HepG2 (cell line): ENCODE measurements around the gene CLDND2. TPM values are rescaled to one million over a fixed set of nuclear protein-coding genes. Genes with fewer than 3 reads are reported as not detected.

ENCODE experiments used
- SP5 ChIP-seq: IDR thresholded peaks from 2 replicates; pipeline ENCODE4 v1.6.1; 2016; ENCODE audit warnings: low read depth, borderline replicate concordance
- ZBTB38 ChIP-seq: sonication (generic); formaldehyde crosslinking; IDR thresholded peaks from 2 replicates; pipeline ENCODE4 v1.5.1; 2020; ENCODE audit warnings: mild to moderate bottlenecking, missing genetic modification reagents
- ZFP36 ChIP-seq: fragments of 150-350 bp; IDR thresholded peaks from 2 replicates; pipeline ENCODE4 v1.6.1; 2018; ENCODE audit warnings: borderline replicate concordance, low read length, low read depth; ENCODE audit not compliant: partially characterized antibody
- ZNF234 ChIP-seq: sonication (generic); formaldehyde crosslinking; conservative IDR thresholded peaks from 2 replicates; pipeline ENCODE4 v1.5.1; 2020; ENCODE audit warnings: mild to moderate bottlenecking, missing genetic modification reagents
- ZNF546 ChIP-seq: sonication (generic); formaldehyde crosslinking; conservative IDR thresholded peaks from 2 replicates; pipeline ENCODE4 v1.8.1; 2023; ENCODE audit warnings: mild to moderate bottlenecking, missing genetic modification reagents
- polyA plus RNA-seq, 8 experiments: library from polyadenylated mRNA; depleted of rRNA in 3 of 8; stranded (reverse) in 7 of 8; unstranded in 1 of 8; fragments of >200 nt; fragmentation: Illumina TruSeq in 4 of 8; extraction: Trizol in 4 of 8; gene quantifications; 2 replicates each; pipeline versions ENCODE4 v1.2.1 to v1.2.3, GENCODE V29; 2011 to 2016; ENCODE audit warnings: low read depth in 4 of 8, missing spikeins in 1 of 8, mixed read lengths in 1 of 8; ENCODE audit not compliant: insufficient read depth in 1 of 8
- total RNA-seq, 5 experiments: library from RNA; depleted of rRNA; stranded (reverse); fragments of >200 nt; fragmentation: Illumina TruSeq; extraction: Trizol; gene quantifications; 2 replicates each; pipeline ENCODE4 v1.2.3, GENCODE V29; 2016; ENCODE audit warnings: low read depth in 1 of 5
- TF ChIP-seq, protein P1 (sequence below): sonication (generic); formaldehyde crosslinking; IDR thresholded peaks from 2 replicates; pipeline ENCODE4 v1.4.0; 2020; ENCODE audit warnings: missing genetic modification reagents
- TF ChIP-seq, protein P2 (sequence below): sonication (generic); formaldehyde crosslinking; IDR thresholded peaks from 2 replicates; pipeline ENCODE4 v1.5.1; 2020; ENCODE audit warnings: mild to moderate bottlenecking, missing genetic modification reagents, moderate library complexity
- TF ChIP-seq, protein P3 (sequence below): sonication (generic); formaldehyde crosslinking; IDR thresholded peaks from 2 replicates; pipeline ENCODE4 v1.4.0; 2020; ENCODE audit warnings: missing genetic modification reagents
- TF ChIP-seq, protein P4 (sequence below): sonication (generic); formaldehyde crosslinking; IDR thresholded peaks from 2 replicates; pipeline ENCODE4 v1.4.0; 2020; ENCODE audit warnings: low read depth, missing genetic modification reagents

The CLDND2 gene
- total and polyA plus RNA-seq, 2 of the 13 experiments (the other 11 are each of a cell fraction or from before 2014, with no cell fraction given): 0.84 to 1.8 TPM

DNA sequence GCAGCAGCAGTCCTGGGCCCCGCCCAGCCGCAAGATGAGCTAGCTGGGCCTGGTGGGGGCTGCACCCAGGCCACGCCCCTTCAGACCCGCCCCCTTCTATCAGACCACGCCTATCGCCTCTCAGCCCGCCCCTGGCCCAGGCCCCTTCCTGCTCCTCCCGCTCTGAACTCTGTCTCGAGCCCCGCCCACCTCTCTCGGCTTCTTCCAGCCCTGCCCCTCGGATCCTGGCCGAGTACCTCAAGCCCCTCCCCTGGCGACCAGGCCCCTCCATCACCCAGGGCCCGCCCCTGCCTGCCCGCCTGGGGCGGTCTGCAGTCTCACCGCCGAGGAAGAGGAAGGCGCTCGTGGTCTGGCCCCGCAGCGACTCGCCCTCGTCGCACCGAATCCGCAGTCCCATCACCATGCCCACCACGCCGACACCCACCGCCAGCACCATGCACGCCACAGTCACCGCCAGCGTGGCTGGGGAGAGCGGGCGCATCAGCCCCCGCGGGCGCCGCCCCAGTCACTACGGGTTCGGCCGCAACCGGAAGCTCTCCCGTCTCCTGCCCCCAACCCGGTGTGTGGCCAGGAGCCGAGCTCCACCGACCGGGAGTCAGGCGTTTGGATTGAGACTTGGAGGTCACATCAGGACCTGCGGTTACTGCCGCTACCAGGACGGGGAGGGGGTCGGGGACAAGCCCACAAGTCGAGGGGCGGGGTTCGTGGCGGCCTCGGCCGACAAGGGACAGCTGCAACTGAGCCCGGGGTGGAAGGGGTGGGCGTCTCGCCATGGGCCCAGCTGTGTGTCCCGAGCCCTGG lies 1.0 kb downstream of the CLDND2 start (continued):
- TF ChIP-seq, protein P1, sequence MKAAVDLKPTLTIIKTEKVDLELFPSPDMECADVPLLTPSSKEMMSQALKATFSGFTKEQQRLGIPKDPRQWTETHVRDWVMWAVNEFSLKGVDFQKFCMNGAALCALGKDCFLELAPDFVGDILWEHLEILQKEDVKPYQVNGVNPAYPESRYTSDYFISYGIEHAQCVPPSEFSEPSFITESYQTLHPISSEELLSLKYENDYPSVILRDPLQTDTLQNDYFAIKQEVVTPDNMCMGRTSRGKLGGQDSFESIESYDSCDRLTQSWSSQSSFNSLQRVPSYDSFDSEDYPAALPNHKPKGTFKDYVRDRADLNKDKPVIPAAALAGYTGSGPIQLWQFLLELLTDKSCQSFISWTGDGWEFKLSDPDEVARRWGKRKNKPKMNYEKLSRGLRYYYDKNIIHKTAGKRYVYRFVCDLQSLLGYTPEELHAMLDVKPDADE (CRISPR knock-in tag): no peak
- TF ChIP-seq ZBTB38 (CRISPR knock-in tag): 0 out of 2 replicates have a peak, but pooled peaks have one; percentile 4
- TF ChIP-seq ZNF234 (CRISPR knock-in tag): peak; percentile 71; the same call in 1 of the 2 replicates
- TF ChIP-seq, protein P2, sequence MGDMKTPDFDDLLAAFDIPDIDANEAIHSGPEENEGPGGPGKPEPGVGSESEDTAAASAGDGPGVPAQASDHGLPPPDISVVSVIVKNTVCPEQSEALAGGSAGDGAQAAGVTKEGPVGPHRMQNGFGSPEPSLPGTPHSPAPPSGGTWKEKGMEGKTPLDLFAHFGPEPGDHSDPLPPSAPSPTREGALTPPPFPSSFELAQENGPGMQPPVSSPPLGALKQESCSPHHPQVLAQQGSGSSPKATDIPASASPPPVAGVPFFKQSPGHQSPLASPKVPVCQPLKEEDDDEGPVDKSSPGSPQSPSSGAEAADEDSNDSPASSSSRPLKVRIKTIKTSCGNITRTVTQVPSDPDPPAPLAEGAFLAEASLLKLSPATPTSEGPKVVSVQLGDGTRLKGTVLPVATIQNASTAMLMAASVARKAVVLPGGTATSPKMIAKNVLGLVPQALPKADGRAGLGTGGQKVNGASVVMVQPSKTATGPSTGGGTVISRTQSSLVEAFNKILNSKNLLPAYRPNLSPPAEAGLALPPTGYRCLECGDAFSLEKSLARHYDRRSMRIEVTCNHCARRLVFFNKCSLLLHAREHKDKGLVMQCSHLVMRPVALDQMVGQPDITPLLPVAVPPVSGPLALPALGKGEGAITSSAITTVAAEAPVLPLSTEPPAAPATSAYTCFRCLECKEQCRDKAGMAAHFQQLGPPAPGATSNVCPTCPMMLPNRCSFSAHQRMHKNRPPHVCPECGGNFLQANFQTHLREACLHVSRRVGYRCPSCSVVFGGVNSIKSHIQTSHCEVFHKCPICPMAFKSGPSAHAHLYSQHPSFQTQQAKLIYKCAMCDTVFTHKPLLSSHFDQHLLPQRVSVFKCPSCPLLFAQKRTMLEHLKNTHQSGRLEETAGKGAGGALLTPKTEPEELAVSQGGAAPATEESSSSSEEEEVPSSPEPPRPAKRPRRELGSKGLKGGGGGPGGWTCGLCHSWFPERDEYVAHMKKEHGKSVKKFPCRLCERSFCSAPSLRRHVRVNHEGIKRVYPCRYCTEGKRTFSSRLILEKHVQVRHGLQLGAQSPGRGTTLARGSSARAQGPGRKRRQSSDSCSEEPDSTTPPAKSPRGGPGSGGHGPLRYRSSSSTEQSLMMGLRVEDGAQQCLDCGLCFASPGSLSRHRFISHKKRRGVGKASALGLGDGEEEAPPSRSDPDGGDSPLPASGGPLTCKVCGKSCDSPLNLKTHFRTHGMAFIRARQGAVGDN (CRISPR knock-in tag): peak; percentile 95
- no peak for TF ChIP-seq ZFP36
- peak; percentile 62; the same call in 1 of the 2 replicates for TF ChIP-seq ZNF546 (CRISPR knock-in tag)
- TF ChIP-seq, protein P3, sequence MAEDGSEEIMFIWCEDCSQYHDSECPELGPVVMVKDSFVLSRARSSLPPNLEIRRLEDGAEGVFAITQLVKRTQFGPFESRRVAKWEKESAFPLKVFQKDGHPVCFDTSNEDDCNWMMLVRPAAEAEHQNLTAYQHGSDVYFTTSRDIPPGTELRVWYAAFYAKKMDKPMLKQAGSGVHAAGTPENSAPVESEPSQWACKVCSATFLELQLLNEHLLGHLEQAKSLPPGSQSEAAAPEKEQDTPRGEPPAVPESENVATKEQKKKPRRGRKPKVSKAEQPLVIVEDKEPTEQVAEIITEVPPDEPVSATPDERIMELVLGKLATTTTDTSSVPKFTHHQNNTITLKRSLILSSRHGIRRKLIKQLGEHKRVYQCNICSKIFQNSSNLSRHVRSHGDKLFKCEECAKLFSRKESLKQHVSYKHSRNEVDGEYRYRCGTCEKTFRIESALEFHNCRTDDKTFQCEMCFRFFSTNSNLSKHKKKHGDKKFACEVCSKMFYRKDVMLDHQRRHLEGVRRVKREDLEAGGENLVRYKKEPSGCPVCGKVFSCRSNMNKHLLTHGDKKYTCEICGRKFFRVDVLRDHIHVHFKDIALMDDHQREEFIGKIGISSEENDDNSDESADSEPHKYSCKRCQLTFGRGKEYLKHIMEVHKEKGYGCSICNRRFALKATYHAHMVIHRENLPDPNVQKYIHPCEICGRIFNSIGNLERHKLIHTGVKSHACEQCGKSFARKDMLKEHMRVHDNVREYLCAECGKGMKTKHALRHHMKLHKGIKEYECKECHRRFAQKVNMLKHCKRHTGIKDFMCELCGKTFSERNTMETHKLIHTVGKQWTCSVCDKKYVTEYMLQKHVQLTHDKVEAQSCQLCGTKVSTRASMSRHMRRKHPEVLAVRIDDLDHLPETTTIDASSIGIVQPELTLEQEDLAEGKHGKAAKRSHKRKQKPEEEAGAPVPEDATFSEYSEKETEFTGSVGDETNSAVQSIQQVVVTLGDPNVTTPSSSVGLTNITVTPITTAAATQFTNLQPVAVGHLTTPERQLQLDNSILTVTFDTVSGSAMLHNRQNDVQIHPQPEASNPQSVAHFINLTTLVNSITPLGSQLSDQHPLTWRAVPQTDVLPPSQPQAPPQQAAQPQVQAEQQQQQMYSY (CRISPR knock-in tag): 0 out of 2 replicates have a peak, but pooled peaks have one; percentile 9
- TF ChIP-seq, protein P4, sequence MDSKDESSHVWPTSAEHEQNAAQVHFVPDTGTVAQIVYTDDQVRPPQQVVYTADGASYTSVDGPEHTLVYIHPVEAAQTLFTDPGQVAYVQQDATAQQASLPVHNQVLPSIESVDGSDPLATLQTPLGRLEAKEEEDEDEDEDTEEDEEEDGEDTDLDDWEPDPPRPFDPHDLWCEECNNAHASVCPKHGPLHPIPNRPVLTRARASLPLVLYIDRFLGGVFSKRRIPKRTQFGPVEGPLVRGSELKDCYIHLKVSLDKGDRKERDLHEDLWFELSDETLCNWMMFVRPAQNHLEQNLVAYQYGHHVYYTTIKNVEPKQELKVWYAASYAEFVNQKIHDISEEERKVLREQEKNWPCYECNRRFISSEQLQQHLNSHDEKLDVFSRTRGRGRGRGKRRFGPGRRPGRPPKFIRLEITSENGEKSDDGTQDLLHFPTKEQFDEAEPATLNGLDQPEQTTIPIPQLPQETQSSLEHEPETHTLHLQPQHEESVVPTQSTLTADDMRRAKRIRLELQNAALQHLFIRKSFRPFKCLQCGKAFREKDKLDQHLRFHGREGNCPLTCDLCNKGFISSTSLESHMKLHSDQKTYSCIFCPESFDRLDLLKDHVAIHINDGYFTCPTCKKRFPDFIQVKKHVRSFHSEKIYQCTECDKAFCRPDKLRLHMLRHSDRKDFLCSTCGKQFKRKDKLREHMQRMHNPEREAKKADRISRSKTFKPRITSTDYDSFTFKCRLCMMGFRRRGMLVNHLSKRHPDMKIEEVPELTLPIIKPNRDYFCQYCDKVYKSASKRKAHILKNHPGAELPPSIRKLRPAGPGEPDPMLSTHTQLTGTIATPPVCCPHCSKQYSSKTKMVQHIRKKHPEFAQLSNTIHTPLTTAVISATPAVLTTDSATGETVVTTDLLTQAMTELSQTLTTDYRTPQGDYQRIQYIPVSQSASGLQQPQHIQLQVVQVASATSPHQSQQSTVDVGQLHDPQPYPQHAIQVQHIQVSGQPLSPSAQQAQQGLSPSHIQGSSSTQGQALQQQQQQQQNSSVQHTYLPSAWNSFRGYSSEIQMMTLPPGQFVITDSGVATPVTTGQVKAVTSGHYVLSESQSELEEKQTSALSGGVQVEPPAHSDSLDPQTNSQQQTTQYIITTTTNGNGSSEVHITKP: 0 out of 2 replicates have a peak, but pooled peaks have one; percentile 37
- peak; percentile 75; the same call in 1 of the 2 replicates for TF ChIP-seq SP5
